GM19324 (cell line): Measurements from ENCODE around the gene PNKP.
"Not testable (repeated sequence)": the region's sequence is repeated elsewhere in the genome, so short reads cannot be mapped to it uniquely, and the experiment has no call there.

ENCODE experiments used
- ATAC-seq: cut with Tn5 transposase; IDR thresholded peaks from one replicate; pipeline ENCODE4 v1.9.1; 2021; ENCODE audit warnings: mild to moderate bottlenecking, moderate library complexity; ENCODE audit not compliant: unreplicated experiment, low FRiP score

Gene PNKP

GRCh38 chr19:49829721-49830120 lies 37.7 kb downstream of the PNKP start:
- no peak for ATAC-seq

- no peak for ATAC-seq
Observed at GRCh38 chr19:49829200-49829599, 38.2 kb downstream of the PNKP start.

GRCh38 chr19:49827034-49827433 lies 40.3 kb downstream of the PNKP start:
- ATAC-seq, result no peak

GRCh38 chr19:49824662-49825061 lies 42.7 kb downstream of the PNKP start:
- no peak for ATAC-seq

GRCh38 chr19:49823472-49823871 lies 43.9 kb downstream of the PNKP start:
- no peak for ATAC-seq

GRCh38 chr19:49820125-49820524 lies 47.3 kb downstream of the PNKP start:
- ATAC-seq, result no peak

GRCh38 chr19:49819452-49820115 lies 47.8 kb downstream of the PNKP start:
- ATAC-seq, result not testable (repeated sequence)

- ATAC-seq, result no peak
Observed at GRCh38 chr19:49818649-49819370, 48.6 kb downstream of the PNKP start.

- peak; percentile 83 for ATAC-seq
Observed at GRCh38 chr19:49817964-49818648, 49.3 kb downstream of the PNKP start, which contains the start of gene MED25. Gene MED25, plus strand, starts transcription at chr19:49818289. Its CDS starts 53 bp downstream, at chr19:49818342.

GRCh38 chr19:49816590-49816989 lies 50.8 kb downstream of the PNKP start:
- no peak for ATAC-seq

GRCh38 chr19:49814010-49814409 lies 53.4 kb downstream of the PNKP start:
- ATAC-seq, result no peak

- ATAC-seq, result peak; percentile 50
Observed at GRCh38 chr19:49812997-49813861, 54.1 kb downstream of the PNKP start, which contains the start of gene FUZ. Gene FUZ, minus strand, starts transcription at chr19:49813292. Its CDS starts 186 bp downstream, at chr19:49813106.

GRCh38 chr19:49812452-49812996 lies 54.9 kb downstream of the PNKP start:
- ATAC-seq, result no peak

- no peak for ATAC-seq
Observed at GRCh38 chr19:49811328-49811727, 56.0 kb downstream of the PNKP start.
